Stimulated activated CD8-positive, alpha-beta memory T cell treated with anti-CD3 and anti-CD28 coated beads, Interleukin-2, amount 100 ng/mL, for 48 hours (primary cell): Measurements from ENCODE around the gene INF2.
A peak's percentile ranks its signal among the peaks of the same experiment; 100 is the strongest.

Experiments
- DNase-seq, 2 donors: peaks; one replicate each; pipeline ENCODE4 v3.0.0-alpha.2; 2020; ENCODE audit warnings: low read depth in 2 of 2

INF2 gene

DNA sequence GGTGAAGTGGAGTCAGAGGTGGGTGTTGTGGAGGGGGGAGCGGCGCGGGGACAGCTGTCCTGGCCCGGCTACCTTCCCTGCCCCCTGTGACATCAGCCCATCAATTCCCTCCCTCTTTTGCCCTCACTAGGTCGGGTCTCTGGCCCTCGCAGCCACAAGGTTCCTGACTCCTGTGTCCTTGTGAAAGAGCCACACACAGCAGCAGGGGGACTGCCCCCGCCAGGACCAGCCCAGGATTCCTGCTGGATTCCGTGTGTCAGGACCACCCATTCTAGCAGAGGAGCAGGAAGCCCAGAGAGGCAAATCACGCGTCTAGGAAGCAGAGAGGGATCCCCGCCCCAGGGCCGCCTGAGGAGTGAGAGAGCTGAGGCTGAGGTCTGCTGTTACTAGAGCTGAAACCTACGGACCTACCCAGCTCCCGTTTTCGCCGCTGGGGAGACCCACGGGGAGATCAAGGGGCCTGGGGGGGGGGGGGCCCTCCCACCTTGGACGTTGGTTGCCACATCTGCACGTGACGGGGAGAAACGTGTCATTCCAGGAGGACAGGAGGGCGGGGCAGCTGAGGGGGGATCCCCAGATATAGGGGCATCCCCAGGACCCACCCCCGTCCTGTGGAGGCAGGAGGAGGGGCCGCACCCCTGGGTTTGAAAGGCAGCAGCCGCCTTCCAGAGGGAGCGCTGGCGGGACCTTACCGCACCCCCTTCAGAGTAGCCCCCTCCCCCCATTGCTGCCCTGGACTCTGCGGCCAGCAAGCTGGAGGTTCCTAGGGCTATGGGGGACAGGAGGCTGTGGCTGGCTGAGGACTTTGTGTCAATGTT lies 12.5 kb upstream of the INF2 start:
- DNase-seq: peak in 1 of 2 donors; percentile 33

DNA sequence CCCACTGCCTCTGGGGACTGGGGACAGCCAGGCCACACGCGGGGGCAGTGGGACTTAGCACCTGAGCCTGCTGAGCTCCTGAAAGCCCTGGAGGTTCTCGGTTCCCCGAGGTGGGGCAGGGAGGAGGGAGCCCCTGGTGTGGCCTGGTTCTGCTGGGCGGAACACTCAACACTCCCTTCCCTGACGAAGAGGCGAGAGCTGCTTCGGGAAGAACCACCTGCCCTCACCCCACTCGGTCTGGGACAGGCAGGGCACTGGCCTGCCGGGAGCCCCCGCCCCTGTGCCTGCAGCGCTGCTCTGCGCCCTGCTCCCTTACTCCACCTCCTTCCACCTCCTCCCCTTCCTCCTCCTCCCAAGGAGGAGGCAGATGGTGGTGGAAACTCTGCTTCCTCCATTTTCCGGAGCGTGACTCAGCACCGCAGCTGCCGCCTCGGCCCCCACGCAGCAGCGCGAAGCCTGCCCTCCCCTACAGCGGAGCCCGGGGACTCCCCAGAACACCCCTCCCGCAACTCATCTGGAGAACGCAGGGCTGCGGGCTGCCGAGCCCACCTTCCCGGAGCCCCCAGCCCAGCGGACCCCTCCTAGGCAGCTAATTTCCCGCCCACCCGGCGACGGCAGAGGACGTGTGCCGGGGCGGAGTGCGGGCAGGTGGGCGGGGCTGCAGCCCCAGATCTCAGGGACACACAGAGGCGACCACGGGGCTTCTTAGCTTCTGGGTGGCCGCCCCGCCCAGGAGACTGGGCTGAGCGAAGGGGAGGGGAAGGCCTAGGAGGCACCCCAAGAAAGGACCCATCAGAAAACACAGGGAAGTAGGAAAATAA lies 11.7 kb upstream of the INF2 start:
- peak; percentile 58 to 66 for DNase-seq

GRCh38 chr14:104678346-104678745 lies 11.1 kb upstream of the INF2 start:
- DNase-seq: no peak

DNA sequence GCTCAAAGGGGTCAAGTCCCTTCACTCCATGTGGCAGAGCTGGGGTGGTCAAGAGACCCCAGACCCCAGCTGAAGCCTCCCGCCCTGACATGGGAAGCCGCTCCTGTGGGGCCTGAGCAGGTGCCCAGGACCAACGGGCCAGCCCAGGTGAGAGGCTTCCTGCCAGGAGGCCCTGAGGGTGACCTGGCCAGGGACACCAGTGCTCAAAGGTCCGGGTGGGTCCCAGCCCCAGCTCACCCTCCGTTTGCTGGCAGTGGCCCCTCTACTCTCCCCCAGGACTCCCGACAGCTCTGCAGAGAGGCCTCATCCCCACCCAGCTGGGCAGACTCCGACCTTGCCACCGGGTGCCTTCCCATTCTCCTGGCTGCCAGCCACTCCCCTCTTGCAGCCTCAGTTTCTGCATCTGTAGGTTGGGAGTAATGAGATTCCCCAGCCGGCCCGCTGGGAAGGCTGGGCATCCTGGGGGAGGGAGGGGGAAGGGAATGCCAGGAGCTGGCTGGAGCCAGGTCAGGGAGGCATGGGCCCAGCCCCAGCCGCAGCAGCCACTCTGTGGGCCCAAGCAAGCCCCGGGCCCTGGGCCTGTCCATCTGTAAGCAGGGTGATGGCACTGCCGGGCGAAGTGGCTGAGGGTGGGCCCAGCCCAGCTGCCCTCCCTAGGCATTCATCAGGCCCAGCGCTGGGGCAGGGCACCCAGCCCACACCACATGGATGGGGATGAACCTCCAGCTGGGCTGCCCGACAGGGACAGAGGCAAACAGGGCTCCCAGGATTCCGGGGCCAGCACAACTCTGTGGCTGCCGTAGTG lies 10.3 kb upstream of the INF2 start:
- no peak for DNase-seq

DNA sequence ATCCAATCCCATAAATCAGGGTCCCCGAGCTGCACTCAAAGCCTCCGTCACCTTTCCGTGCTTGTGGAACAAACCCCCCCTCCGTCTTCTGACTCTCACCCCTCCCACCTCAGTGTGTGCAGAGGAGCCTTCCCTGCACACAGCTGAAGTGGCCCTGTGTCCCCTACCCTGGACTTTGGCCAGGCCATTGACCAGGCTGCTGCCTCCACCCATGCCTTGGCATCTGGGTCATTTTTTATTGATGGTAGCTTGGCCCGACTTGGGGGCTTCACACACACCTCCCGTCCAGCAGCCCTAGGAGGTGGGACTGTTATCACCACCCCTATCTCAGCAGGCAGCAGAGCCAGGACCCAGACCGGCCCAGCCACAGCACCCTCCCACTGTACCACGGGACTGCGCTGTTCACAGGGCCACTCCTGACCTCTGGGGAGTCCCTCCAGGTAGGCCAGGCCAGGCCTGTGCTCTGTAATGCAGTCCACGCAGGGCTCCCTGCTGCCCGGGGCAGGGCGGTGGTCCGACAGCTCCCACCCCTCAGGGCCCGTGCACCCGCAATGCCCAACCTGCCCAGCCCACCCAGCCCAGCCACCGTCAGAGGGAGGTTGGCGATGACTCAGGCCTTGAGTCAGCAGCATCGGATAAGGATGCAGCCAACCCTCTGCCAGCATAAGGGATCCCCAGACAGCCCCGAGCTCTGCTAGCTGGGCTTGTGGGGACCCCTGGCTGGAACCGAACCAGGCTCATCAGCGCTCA lies 9.2 kb upstream of the INF2 start:
- DNase-seq: no peak

- DNase-seq: no peak
Measured at GRCh38 chr14:104680806-104681688, 8.4 kb upstream of the INF2 start.

DNA sequence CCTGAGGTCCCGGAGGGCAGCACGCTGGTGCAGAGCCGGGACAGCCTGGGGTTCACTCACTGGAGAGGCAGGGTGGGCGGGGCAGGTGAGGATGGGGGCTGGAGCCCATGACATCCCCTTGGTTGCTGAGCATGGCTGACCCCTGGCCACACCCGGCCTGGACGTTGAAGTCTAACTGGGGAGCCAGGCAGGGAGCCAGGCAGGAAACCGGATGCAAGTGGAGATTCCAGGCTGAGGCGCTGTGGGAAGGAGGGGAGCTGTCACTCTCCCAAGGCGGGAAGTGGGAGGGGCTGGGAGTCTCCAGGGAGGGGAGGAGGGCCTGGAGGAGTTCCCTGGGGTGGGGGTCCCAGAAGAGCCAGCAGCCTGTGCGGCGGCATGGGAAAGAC lies 7.7 kb upstream of the INF2 start:
- no peak for DNase-seq

- DNase-seq: no peak
Measured at GRCh38 chr14:104682107-104682593, 7.3 kb upstream of the INF2 start.

DNA sequence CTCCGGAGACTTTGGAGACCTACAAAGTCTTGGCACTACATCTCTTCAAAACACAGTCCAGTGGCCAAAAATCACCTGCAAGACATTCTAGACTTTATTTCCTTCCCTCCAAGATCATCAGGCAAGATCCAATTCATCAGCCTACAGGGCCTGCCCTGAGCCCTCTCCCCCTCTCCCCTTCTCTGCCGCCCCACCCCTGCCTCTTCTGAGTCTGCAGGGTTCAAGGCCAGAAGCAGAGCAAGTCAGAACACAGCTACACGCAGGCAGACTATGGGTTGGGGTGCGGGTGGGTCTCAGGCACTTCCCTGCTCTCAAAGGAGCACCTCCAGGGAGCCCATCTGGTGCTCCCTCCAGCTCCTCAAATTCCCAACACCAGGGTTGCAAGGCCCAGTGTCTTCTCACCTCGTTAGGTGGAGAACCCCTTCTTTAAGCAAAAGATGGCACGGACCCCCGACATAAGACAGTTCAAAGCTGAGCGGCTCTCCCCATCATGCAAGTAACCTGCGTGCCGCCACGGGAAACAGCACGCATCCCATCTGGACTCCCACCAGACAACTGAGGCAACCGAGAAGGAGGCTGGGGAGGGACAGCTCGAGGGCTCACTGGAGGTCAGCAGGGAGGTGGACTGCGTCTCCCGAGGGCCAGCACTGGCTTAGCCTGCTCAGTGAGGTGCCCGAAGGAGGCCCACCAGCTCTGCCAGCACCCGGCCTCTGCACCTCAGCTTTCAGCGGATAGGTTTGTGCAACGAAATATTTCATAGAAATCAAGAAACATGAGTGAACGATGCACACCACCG lies 5.6 kb upstream of the INF2 start:
- no peak for DNase-seq

DNA sequence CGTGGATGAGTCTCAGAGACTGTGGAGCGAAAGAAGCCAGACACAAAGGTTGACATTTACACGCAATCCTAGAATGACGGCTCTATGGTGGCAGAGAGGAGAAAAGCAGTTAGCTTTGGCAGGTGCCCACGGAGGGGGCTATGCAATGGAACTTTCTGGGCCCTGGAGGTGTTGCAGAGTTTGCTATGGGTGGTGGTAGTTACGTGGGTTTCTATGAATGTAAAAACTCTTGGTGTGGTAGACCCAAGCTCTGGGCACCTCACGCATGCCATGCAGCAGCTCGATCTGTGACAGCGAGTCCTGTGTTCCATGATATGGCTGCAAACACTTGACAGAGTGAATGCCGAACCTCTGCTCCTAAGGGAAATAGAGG lies 5.0 kb upstream of the INF2 start:
- DNase-seq: no peak

GRCh38 chr14:104685216-104685997 lies 4.0 kb upstream of the INF2 start:
- no peak for DNase-seq

GRCh38 chr14:104685998-104686610 lies 3.3 kb upstream of the INF2 start:
- DNase-seq: no peak

- DNase-seq: no peak
Measured at GRCh38 chr14:104686624-104687517, 2.5 kb upstream of the INF2 start.

DNA sequence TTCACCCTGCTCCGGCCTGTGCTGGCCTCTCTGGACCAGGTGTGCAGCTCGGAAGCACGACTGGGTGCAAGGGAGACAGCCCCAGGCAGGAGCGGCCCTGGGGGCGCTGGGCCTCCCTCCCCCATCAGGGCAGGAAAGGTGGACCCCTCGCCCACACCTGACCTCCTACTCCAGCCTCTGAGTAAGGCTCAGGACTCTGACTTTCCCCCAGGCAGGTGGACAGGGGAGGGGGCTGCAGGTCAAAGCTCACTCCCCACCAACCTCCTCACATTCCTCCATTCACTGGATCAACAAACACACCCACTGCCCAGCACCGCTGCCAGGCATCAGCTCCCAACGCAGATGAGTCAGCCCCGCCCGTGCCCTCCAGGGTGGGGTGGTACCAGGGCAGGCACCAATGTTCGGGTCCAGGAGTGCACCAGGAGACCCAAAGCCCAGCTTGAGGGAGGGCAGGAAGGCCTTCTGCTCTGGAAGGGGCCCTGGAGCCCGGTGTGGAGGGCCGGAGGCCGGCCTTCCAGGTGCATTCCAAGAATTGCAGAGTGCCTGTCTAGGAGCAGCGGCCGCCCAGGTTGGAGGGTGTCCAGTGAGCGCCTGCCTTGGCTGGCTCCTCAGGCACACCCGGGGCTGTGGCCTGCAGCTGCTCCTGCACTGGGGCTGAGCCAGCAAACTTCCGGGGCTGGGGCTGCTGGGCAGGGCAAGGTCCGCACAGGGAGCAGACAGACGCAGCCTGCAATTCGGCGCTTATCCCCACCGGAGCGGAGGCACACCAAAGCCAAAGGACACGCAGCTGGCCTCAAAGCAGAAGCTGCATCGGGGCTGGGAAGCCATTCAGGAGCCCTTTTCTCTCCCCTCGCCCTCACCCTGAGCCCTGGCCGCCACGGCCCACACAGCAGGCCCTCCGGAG lies 1.6 kb upstream of the INF2 start:
- no peak for DNase-seq

DNA sequence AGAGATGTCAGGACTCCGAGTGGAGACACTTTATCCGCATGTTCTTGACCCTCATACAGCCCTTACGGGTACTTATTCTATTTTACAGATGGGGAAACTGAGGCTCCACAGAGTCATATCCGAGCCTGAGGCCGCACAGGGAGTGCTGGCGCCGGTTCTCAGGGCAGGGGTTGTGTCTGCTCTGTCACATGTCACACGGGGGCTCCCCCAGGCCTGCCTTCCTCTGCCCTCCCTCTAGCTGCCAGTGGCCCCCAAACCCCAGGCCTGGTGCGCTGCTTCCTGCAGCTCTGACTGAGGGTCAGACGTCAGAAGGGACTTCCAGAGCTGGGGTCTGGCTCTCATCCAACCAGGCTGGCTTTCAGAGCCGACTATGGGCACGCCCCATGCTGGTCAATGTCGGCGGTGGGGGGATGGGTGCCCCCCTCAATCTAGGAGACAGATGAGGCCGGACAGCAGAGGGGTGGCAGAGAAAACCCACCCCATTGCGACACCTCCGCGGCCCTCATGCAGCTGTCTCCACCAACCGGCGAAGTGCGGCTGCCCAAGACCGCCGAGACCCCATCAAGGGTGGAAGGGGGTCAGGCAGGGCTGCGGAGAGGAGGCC lies 811 bp upstream of the INF2 start:
- DNase-seq: no peak
